Caki2 (cell line): ENCODE data around the gene SERPINA5. TPM values are rescaled to one million over a fixed set of nuclear protein-coding genes. Genes with fewer than 3 reads are reported as not detected.
A peak's percentile ranks its signal among the peaks of the same experiment; 100 is the strongest.
"Not testable (repeated sequence)": the region's sequence is repeated elsewhere in the genome, so short reads cannot be mapped to it uniquely, and the experiment has no call there.

ENCODE experiments used
- DNase-seq: peaks from one replicate; pipeline ENCODE4 v3.0.0-alpha.2; 2015; ENCODE audit warnings: low read depth
- in situ Hi-C: cut with HindIII; loops from 2 replicates; pipeline ENCODE4 v1.10.0; 2016; ENCODE audit warnings: low sequenced_read_pairs, low pct_unique_long_range_greater_than_20kb, mixed read lengths
- total RNA-seq: library from RNA; depleted of rRNA; stranded (reverse); fragments of >200 nt; shearing (Covaris generic); gene quantifications from 2 replicates; pipeline ENCODE4 v1.2.3, GENCODE V29; 2014; ENCODE audit warnings: low replicate concordance

SERPINA5 gene
- total RNA-seq, 1 experiment from 2014 or later = 0.03 TPM

GRCh38 chr14:94593376-94593748 lies 12.1 kb downstream of the SERPINA5 start:
- in situ Hi-C loops = no loop called here
- DNase-seq = no peak

- in situ Hi-C loops = no loop called here
- no peak for DNase-seq
Measured at GRCh38 chr14:94593749-94594431, 12.7 kb downstream of the SERPINA5 start.

GRCh38 chr14:94594441-94594840 lies 13.2 kb downstream of the SERPINA5 start:
- no peak for DNase-seq
- in situ Hi-C loops = no loop called here

GRCh38 chr14:94595912-94596311 lies 14.7 kb downstream of the SERPINA5 start:
- in situ Hi-C loops = no loop called here
- no peak for DNase-seq

- no peak for DNase-seq
- in situ Hi-C loops = no loop called here
Measured at GRCh38 chr14:94596361-94596760, 15.1 kb downstream of the SERPINA5 start.

GRCh38 chr14:94597788-94598187 lies 16.6 kb downstream of the SERPINA5 start:
- in situ Hi-C loops = no loop called here
- DNase-seq = no peak

- in situ Hi-C loops = no loop called here
- no peak for DNase-seq
Measured at GRCh38 chr14:94598506-94598815, 17.2 kb downstream of the SERPINA5 start.

GRCh38 chr14:94598816-94599655 lies 17.8 kb downstream of the SERPINA5 start:
- DNase-seq = peak; percentile 82
- in situ Hi-C loops = no loop called here

GRCh38 chr14:94599656-94600004 lies 18.4 kb downstream of the SERPINA5 start:
- no peak for DNase-seq
- in situ Hi-C loops = no loop called here

- no peak for DNase-seq
- in situ Hi-C loops = no loop called here
Measured at GRCh38 chr14:94600148-94600545, 18.9 kb downstream of the SERPINA5 start.

- DNase-seq = peak; percentile 27
- in situ Hi-C loops = no loop called here
Measured at GRCh38 chr14:94601884-94602391, 20.7 kb downstream of the SERPINA5 start.

GRCh38 chr14:94602722-94603121 lies 21.5 kb downstream of the SERPINA5 start:
- no peak for DNase-seq
- in situ Hi-C loops = no loop called here

GRCh38 chr14:94605361-94605760 lies 24.1 kb downstream of the SERPINA5 start:
- in situ Hi-C loops = no loop called here
- DNase-seq = no peak

GRCh38 chr14:94608966-94609365 lies 27.7 kb downstream of the SERPINA5 start:
- DNase-seq, in situ Hi-C loops: not testable (repeated sequence)

- in situ Hi-C loops = no loop called here
- no peak for DNase-seq
Measured at GRCh38 chr14:94611179-94611578, 30.0 kb downstream of the SERPINA5 start.

- DNase-seq = no peak
- in situ Hi-C loops = no loop called here
Measured at GRCh38 chr14:94612174-94612573, 30.9 kb downstream of the SERPINA5 start, which contains the start of gene SERPINA3. Gene SERPINA3 (plus strand): TSS chr14:94612391. CDS start chr14:94614442, 2,051 bp downstream.

GRCh38 chr14:94612580-94613554 lies 31.6 kb downstream of the SERPINA5 start:
- in situ Hi-C loops = no loop called here
- no peak for DNase-seq
